Rectal smooth muscle tissue (tissue), 1 donor: ENCODE measurements around the gene CNKSR2.

Experiments
- H3K27ac ChIP-seq: one replicate; pipeline ENCODE4 v1.7.0; 2013; ENCODE audit warnings: low read depth, low read length, inconsistent platforms
- H3K27me3 ChIP-seq: one replicate; pipeline ENCODE4 v1.7.0; 2013; ENCODE audit warnings: low read length; ENCODE audit not compliant: control insufficient read depth, insufficient read depth
- H3K36me3 ChIP-seq: one replicate; pipeline ENCODE4 v1.7.0; 2013; ENCODE audit warnings: low read length; ENCODE audit not compliant: control insufficient read depth, insufficient read depth
- H3K4me1 ChIP-seq: one replicate; pipeline ENCODE4 v1.7.0; 2013; ENCODE audit warnings: low read length; ENCODE audit not compliant: control insufficient read depth, insufficient read depth
- H3K4me3 ChIP-seq: one replicate; pipeline ENCODE4 v1.7.0; 2013; ENCODE audit warnings: low read length
- H3K9ac ChIP-seq: one replicate; pipeline ENCODE4 v1.7.0; 2013; ENCODE audit warnings: low read length

The CNKSR2 gene

GRCh38 chrX:21661316-21661715 lies 287.1 kb downstream of the CNKSR2 start:
- H3K27ac ChIP-seq: no peak overlapping the region

GRCh38 chrX:21662761-21663160 lies 288.5 kb downstream of the CNKSR2 start:
- Histone ChIP-seq H3K4me3 (no peak overlapping the region), H3K27ac (no peak overlapping the region)

More at GRCh38 chrX:21661316-21661715, 287.1 kb downstream of the CNKSR2 start:
- peaks cover 6% of the 10 kb centered on the region for H3K27me3 ChIP-seq
- H3K4me1 ChIP-seq: no peaks in the 10 kb centered on the region
- no peaks in the 10 kb centered on the region for H3K36me3 ChIP-seq
- H3K9ac ChIP-seq: no peak overlapping the region
- no peak overlapping the region for H3K4me3 ChIP-seq

GRCh38 chrX:21666252-21666651 lies 292.0 kb downstream of the CNKSR2 start:
- H3K9ac ChIP-seq: no peak overlapping the region

More at GRCh38 chrX:21662761-21663160, 288.5 kb downstream of the CNKSR2 start:
- Histone ChIP-seq H3K36me3 (no peaks in the 10 kb centered on the region), H3K4me1 (no peaks in the 10 kb centered on the region), H3K9ac (no peak overlapping the region), H3K27me3 (no peaks in the 10 kb centered on the region)

GRCh38 chrX:21666679-21667078 lies 292.5 kb downstream of the CNKSR2 start:
- H3K36me3 ChIP-seq: no peaks in the 10 kb centered on the region
- no peaks in the 10 kb centered on the region for H3K4me1 ChIP-seq
- no peak overlapping the region for H3K4me3 ChIP-seq
- H3K27ac ChIP-seq: no peak overlapping the region
- H3K9ac ChIP-seq: no peak overlapping the region
- H3K27me3 ChIP-seq: no peaks in the 10 kb centered on the region

More at GRCh38 chrX:21666252-21666651, 292.0 kb downstream of the CNKSR2 start:
- no peaks in the 10 kb centered on the region for H3K27me3 ChIP-seq
- H3K27ac ChIP-seq: no peak overlapping the region
- H3K4me1 ChIP-seq: no peaks in the 10 kb centered on the region
- H3K4me3 ChIP-seq: no peak overlapping the region
- H3K36me3 ChIP-seq: no peaks in the 10 kb centered on the region

- Histone ChIP-seq H3K4me3 (no peak overlapping the region), H3K36me3 (no peaks in the 10 kb centered on the region), H3K27ac (no peak overlapping the region)
These were observed 300.4 kb downstream of the CNKSR2 start for GRCh38 chrX:21674430-21675186.

GRCh38 chrX:21675931-21676330 lies 301.7 kb downstream of the CNKSR2 start:
- H3K4me3 ChIP-seq: no peak overlapping the region
- no peak overlapping the region for H3K9ac ChIP-seq
- H3K27ac ChIP-seq: no peak overlapping the region
- H3K4me1 ChIP-seq: no peaks in the 10 kb centered on the region
- H3K36me3 ChIP-seq: no peaks in the 10 kb centered on the region
- no peaks in the 10 kb centered on the region for H3K27me3 ChIP-seq

More at GRCh38 chrX:21674430-21675186, 300.4 kb downstream of the CNKSR2 start:
- Histone ChIP-seq H3K9ac (no peak overlapping the region), H3K4me1 (no peaks in the 10 kb centered on the region), H3K27me3 (no peaks in the 10 kb centered on the region)

- Histone ChIP-seq H3K9ac (no peak overlapping the region), H3K27me3 (no peaks in the 10 kb centered on the region), H3K36me3 (no peaks in the 10 kb centered on the region), H3K4me3 (no peak overlapping the region), H3K27ac (no peak overlapping the region), H3K4me1 (no peaks in the 10 kb centered on the region)
These were observed 303.9 kb downstream of the CNKSR2 start for GRCh38 chrX:21678048-21678612.

GRCh38 chrX:21683941-21684340 lies 309.7 kb downstream of the CNKSR2 start:
- Histone ChIP-seq H3K27ac (no peak overlapping the region), H3K36me3 (no peaks in the 10 kb centered on the region), H3K9ac (no peak overlapping the region), H3K4me1 (no peaks in the 10 kb centered on the region), H3K4me3 (no peak overlapping the region), H3K27me3 (no peaks in the 10 kb centered on the region)

GRCh38 chrX:21691512-21692018 lies 317.3 kb downstream of the CNKSR2 start:
- H3K4me3 ChIP-seq: no peak overlapping the region
- H3K36me3 ChIP-seq: no peaks in the 10 kb centered on the region
- H3K27me3 ChIP-seq: no peaks in the 10 kb centered on the region
- no peaks in the 10 kb centered on the region for H3K4me1 ChIP-seq
- no peak overlapping the region for H3K9ac ChIP-seq
- H3K27ac ChIP-seq: no peak overlapping the region

GRCh38 chrX:21698272-21698671 lies 324.1 kb downstream of the CNKSR2 start:
- no peaks in the 10 kb centered on the region for H3K4me1 ChIP-seq

GRCh38 chrX:21699136-21699535 lies 324.9 kb downstream of the CNKSR2 start:
- H3K9ac ChIP-seq: no peak overlapping the region
- no peaks in the 10 kb centered on the region for H3K4me1 ChIP-seq
- no peak overlapping the region for H3K27ac ChIP-seq
- H3K27me3 ChIP-seq: no peaks in the 10 kb centered on the region
- H3K36me3 ChIP-seq: no peaks in the 10 kb centered on the region
- H3K4me3 ChIP-seq: no peak overlapping the region

More at GRCh38 chrX:21698272-21698671, 324.1 kb downstream of the CNKSR2 start:
- no peak overlapping the region for H3K27ac ChIP-seq
- H3K9ac ChIP-seq: no peak overlapping the region
- H3K36me3 ChIP-seq: no peaks in the 10 kb centered on the region
- no peaks in the 10 kb centered on the region for H3K27me3 ChIP-seq
- H3K4me3 ChIP-seq: no peak overlapping the region

GRCh38 chrX:21700275-21700674 lies 326.1 kb downstream of the CNKSR2 start:
- H3K27ac ChIP-seq: no peak overlapping the region
- no peak overlapping the region for H3K4me3 ChIP-seq
- no peaks in the 10 kb centered on the region for H3K36me3 ChIP-seq
- no peaks in the 10 kb centered on the region for H3K27me3 ChIP-seq
- no peak overlapping the region for H3K9ac ChIP-seq
- H3K4me1 ChIP-seq: no peaks in the 10 kb centered on the region
